GM12874 (cell line): ENCODE data around the gene RBFOX1.

ENCODE experiments used
- TF ChIP-seq, protein P1 (sequence below): IDR thresholded peaks from 2 replicates; pipeline ENCODE4 v1.5.1; 2011; ENCODE audit warnings: low read depth, mild to moderate bottlenecking, control low read depth, low read length, moderate library complexity; ENCODE audit not compliant: insufficient read depth

Gene RBFOX1

GRCh38 chr16:7722761-7723160 is 390.1 kb downstream of the RBFOX1 start:
- TF ChIP-seq, protein P1, sequence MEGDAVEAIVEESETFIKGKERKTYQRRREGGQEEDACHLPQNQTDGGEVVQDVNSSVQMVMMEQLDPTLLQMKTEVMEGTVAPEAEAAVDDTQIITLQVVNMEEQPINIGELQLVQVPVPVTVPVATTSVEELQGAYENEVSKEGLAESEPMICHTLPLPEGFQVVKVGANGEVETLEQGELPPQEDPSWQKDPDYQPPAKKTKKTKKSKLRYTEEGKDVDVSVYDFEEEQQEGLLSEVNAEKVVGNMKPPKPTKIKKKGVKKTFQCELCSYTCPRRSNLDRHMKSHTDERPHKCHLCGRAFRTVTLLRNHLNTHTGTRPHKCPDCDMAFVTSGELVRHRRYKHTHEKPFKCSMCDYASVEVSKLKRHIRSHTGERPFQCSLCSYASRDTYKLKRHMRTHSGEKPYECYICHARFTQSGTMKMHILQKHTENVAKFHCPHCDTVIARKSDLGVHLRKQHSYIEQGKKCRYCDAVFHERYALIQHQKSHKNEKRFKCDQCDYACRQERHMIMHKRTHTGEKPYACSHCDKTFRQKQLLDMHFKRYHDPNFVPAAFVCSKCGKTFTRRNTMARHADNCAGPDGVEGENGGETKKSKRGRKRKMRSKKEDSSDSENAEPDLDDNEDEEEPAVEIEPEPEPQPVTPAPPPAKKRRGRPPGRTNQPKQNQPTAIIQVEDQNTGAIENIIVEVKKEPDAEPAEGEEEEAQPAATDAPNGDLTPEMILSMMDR, result no peak

DNA sequence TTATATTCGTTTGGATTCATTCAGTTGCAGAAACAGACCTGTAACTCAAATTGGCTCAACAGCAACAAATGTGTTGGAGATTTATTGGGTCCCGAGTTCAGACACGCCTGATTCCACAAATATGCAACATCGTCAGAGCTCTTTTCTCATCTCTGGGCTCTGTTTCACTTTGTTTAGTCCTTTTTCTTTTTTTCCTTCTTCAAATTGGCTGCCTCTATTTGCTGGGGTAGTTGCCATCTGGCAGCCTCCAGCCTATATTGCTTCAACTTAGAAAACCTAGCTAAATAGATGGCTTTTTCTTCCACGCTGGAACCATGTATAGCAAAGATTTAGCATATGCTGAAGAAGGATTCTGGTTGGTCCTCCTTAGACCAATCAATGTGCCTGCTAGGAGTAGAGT is 398.5 kb downstream of the RBFOX1 start:
- TF ChIP-seq, protein P1, result no peak

- TF ChIP-seq, protein P1, result no peak
Observed at GRCh38 chr16:7736138-7736665, 403.6 kb downstream of the RBFOX1 start.

DNA sequence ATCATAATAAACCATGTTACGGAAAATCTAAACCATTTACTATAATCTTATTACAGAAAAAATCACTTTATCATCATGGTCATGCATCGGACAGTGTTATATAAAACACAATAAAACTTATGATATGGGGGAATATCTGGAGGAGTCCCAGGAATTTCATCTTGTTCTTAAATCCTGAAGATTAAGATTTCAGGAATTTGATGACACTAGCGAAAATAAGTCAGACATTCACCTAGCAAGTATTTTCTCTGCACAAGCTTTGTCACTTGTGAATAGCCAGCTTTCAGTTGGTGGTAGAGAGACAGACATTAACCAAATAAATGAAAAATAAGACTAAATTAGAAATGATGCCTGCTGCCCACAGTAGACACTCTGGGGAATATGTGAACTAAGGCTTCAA is 410.0 kb downstream of the RBFOX1 start:
- TF ChIP-seq, protein P1, result no peak

DNA sequence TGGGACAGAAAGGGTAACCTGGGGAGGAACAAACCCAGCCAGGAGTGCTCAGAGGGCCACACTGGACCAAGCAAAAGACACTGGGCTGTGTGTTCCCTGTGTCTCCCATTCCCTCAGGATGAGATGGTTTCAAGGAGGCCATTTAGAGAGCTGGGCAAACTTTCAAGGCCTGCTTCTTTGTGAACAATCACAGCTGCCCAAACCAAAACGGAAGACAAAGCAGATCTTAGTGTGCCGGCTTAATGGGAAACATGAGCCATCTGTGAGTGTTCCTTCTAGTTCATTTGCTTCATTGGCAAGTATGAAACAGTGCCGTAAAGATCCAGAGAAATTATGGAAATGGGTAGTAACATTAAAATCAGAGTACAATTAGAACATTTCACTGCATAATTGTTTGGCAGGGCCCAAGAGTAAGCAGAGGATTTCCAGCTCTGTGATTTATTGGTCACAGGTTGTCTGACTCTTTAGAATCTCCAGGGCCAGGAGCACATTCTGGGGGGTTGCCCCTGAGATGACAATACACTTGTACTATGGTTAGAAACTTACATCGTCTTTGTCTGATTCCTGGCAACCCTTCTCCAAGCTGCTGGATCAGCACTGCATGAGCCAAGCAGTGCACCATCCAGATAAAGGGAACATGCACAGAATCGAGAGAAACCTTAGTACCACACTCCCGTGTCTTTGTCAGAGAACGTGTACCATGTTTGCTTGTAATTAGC is 412.1 kb downstream of the RBFOX1 start:
- TF ChIP-seq, protein P1, result no peak

DNA sequence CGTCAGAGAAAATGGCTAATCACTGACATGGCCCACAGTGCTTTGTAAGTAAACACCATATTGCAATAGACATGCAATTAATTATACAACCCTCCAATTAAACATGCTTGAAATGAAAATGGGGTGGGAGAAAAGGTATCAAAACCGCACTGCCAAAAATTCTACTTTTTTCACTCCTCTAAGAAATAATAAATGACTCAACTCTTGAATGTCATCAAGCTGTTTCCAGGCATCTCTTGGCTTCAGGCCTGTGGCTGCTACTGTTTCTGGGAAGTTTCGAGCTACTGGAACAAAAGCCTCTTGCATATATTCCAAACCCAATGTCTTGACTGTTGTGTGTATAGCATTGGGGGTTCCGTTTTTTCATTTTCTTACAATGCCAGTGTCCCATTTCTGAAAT is 412.6 kb downstream of the RBFOX1 start:
- TF ChIP-seq, protein P1, result no peak

- TF ChIP-seq, protein P1, result no peak
Observed at GRCh38 chr16:7746941-7747340, 414.3 kb downstream of the RBFOX1 start.
